ENCODE results near the gene HNRNPCL1. TPM values are rescaled to one million over a fixed set of nuclear protein-coding genes. Genes with fewer than 3 reads are reported as not detected.
"Not testable (repeated sequence)": the region's sequence is repeated elsewhere in the genome, so short reads cannot be mapped to it uniquely, and the experiment has no call there.

HNRNPCL1 gene
- 0.30 TPM for polyA plus RNA-seq (2013, experiment 1 of 2; ENCODE audit: insufficient read length)
- 0.35 TPM for polyA plus RNA-seq (2013, experiment 2 of 2; ENCODE audit: insufficient read length)

- DNase-seq: not testable (repeated sequence)
Measured at GRCh38 chr1:12848620-12849019, at the start of gene HNRNPCL1. Gene HNRNPCL1, minus strand, starts transcription at chr1:12848720. Its CDS starts 431 bp downstream, at chr1:12848289.

DNA sequence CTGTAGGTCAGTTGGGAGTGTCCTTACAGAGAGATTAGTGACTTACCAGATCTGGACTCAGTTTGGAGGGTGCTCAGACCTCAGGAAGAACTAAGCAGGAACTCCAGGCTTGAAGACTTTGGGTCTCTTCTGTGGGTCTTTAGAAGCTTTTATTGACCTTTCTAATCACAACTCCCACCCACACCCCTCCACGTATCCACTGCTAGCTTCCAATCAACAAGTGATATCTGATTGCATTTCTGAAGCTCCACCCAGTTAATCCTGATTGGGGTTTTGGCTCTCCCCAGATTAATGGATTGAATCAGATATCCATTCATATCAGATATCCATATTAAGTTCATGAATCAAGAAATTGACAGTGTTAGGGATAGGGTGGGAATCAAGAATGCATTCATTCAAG, 49.6 kb upstream of the HNRNPCL1 start, which contains the start of gene PRAMEF10:
Gene PRAMEF10 (minus strand): TSS at position 101 of the 400 bp plus-strand sequence. CDS start 2,423 bp downstream, outside the sequence.
- DNase-seq: not testable (repeated sequence)

DNA sequence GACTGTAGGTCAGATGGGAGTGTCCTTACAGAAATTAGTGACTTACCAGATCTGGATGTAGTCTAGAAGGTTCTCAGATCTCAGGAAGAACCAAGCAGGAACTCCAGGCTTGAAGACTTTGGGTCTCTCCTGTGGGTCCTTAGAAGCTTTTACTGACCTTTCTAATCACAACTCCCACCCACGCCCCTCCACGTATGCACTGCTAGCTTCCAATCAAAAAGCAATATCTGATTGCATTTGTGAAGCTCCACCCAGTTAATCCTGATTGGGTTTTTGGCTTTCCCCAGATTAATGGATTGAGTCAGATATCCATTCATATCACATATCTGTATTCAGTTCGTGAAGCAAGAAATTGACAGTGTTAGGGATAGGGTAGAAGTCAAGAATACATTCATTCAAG, 37.6 kb upstream of the HNRNPCL1 start, which contains the start of gene PRAMEF4:
Gene PRAMEF4 (minus strand): TSS at position 101 of the 400 bp plus-strand sequence. CDS start 2,807 bp downstream, outside the sequence.
- not testable (repeated sequence) for DNase-seq

- DNase-seq: not testable (repeated sequence)
Measured at GRCh38 chr1:12878453-12878852, 29.9 kb upstream of the HNRNPCL1 start.

DNA sequence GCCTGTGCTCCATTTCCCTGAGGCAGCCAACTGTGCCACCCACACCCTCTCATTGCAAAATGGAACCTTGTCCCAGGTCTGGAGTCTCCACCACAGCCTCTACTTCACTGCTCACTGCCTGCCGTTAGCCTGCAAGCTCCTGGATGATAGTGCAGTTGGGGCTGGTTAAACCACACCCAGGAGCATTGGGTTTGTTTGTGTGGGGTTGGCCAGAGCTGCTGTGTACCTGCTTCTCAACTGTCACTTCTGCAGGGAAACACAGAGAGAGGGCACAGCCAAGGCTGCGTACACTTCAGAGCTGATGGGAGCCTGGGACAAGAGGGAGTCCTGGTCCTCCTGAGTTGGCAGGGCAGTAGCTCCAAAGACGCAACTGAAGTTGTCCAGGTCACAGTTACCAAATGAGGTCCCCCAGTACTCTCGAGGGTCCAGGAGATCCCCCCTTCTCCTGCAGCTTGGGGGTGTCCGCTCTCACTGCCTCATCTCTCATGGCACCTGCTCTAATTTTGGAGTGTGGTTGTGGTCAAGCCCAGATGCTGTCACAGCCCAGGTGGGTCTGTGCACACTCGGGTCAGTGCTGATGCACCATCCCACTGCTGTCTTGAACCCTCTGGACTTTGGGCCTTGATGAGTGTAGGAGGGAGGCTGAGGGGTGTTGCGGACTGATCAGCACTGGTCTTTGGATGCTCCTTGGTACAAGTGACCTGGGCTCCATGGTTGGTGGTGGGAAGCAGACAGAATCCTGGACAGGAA, 14.8 kb upstream of the HNRNPCL1 start:
- DNase-seq: not testable (repeated sequence)

GRCh38 chr1:12856786-12857185, 8.3 kb upstream of the HNRNPCL1 start, which contains the start of gene PRAMEF2:
Gene PRAMEF2, plus strand, starts transcription at chr1:12857086. Its CDS starts 1,924 bp downstream, at chr1:12859010.
- not testable (repeated sequence) for DNase-seq

DNA sequence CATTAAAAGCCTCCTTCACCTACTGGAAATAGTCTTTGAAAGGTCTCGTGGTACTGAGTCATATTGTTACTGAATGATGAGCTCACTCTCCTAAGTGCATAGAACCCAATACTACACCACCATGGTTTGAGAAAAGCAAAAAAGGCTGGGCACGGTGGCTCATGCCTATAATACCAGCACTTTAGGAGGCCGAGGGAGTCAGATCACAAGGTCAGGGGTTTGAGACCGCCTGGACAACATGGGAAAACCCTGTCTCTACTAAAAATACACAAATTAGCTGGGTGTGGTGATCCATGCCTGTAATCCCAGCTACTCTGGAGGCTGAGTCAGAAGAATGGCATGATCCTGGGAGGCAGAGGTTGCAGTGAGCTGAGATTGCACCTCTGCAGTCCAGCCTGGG, 3.3 kb upstream of the HNRNPCL1 start:
- DNase-seq: no peak

DNA sequence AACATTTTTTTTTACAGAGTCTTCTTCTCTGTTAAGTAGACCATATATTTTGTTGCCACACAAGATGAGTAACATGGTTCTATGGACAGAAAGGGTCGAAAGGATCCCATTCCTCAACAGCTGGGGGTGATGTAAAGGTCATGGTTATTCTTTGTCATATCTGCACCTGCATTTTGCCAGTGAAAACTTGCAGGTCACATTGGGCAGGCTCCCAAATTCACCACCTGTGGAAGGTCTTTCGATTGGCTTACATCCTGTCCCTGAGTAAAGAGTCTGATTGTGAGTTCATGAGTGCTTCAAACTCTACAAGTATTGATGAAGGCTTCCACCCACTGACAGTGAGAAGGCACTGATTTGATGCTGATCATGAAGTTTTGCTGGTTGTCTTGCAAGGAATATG, 15.3 kb downstream of the HNRNPCL1 start:
- not testable (repeated sequence) for DNase-seq

DNA sequence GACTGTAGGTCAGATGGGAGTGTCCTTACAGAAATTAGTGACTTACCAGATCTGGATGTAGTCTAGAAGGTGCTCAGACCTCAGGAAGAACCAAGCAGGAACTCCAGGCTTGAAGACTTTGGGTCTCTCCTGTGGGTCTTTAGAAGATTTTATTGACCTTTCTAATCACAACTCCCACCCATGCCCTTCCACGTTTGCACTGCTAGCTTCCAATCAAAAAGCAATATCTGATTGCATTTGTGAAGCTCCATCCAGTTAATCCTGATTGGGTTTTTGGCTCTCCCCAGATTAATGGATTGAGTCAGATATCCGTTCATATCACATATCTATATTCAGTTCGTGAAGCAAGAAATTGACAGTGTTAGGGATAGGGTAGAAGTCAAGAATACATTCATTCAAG, 17.2 kb downstream of the HNRNPCL1 start, which contains the start of gene PRAMEF11:
Gene PRAMEF11 (minus strand): TSS at position 101 of the 400 bp plus-strand sequence. CDS start 2,621 bp downstream, outside the sequence.
- not testable (repeated sequence) for DNase-seq

- not testable (repeated sequence) for DNase-seq
Measured at GRCh38 chr1:12819061-12819460, 29.5 kb downstream of the HNRNPCL1 start.

- peak; percentile 19 for DNase-seq
Measured at GRCh38 chr1:12811409-12811784, 37.1 kb downstream of the HNRNPCL1 start.

DNA sequence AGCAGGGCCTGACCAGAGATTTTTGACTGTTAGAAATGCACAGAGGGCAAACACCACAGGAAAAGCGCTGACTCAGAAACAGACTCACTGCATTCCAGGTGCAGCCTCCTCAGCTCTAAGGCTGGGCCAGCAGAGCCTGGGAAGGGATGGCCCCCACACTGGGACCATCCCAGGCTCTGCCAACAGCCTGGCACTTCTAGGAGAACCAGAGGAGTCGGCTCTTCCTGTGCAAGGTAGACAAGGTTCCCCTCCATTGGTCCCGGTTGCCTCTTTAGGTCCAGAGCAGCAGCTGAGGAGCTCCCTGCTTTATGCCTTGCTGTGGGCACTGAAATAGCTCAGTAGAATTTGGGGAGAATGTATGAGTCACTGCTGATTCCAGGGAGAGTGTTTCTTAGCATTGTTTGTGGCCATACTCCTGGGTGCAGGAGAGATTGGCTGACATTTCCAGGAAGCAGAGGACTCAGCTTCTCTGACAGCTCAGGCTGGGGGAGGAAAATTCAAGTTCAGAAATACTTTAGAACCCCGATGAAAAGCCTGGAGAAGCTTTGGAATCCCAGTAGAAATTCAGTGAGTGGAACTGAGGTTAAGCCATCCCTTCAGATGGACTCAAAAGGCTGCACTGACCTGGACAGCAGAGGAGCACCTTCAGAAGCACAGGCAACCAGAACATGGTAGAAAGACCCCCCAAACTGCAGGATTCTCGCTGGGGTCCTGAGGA, 37.7 kb downstream of the HNRNPCL1 start:
- DNase-seq: peak; percentile 73

DNA sequence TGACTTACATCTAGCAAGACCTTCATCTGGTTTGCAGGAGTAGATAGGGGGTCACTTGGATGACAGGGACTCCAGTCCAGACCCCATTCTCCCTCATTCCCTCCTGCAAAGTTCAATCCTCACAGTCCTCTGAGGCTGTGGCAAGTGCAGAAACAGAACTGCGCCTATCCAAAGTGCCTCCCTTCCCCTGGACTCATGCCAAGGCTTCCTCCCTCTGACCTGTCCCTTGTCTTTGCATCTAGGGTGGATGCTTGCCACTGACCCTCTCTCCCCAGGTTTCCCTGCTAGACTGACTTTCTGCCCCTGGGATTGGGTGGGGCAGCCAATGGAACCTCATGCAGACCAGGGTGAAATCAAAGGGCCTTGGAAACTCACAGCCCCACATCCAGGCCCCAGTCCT, 38.6 kb downstream of the HNRNPCL1 start:
- no peak for DNase-seq

GRCh38 chr1:12799730-12800129, 48.8 kb downstream of the HNRNPCL1 start:
- no peak for DNase-seq

- DNase-seq: no peak
Measured at GRCh38 chr1:12798911-12799310, 49.6 kb downstream of the HNRNPCL1 start.

Data from fibroblast of skin of abdomen (primary cell).